Trophoblast cell (in vitro differentiated cells and primary cell): ENCODE data around the gene RHEB.
A peak's percentile ranks its signal among the peaks of the same experiment; 100 is the strongest.
"Not testable (repeated sequence)": the region's sequence is repeated elsewhere in the genome, so short reads cannot be mapped to it uniquely, and the experiment has no call there.

ENCODE experiments used
- DNase-seq, 2 donors: peaks; one replicate each; pipeline ENCODE4 v3.0.0-alpha.2; 2016
- H2AFZ ChIP-seq: 2 replicates; pipeline ENCODE4 v1.6.1; 2013; ENCODE audit warnings: low read length, moderate library complexity, mild to moderate bottlenecking; ENCODE audit not compliant: insufficient read depth, poor library complexity
- H2AK5ac ChIP-seq: 2 replicates; pipeline ENCODE4 v1.6.1; 2013; ENCODE audit warnings: mild to moderate bottlenecking, low read length
- H2BK120ac ChIP-seq: 2 replicates; pipeline ENCODE4 v1.6.1; 2013; ENCODE audit warnings: low read length, mild to moderate bottlenecking, moderate library complexity; ENCODE audit not compliant: insufficient read depth, poor library complexity
- H2BK12ac ChIP-seq: 2 replicates; pipeline ENCODE4 v1.6.1; 2013; ENCODE audit warnings: mild to moderate bottlenecking, low read length, moderate library complexity
- H2BK5ac ChIP-seq: 2 replicates; pipeline ENCODE4 v1.6.1; 2013; ENCODE audit warnings: low read length, low read depth, moderate library complexity, mild to moderate bottlenecking; ENCODE audit not compliant: poor library complexity
- H3K14ac ChIP-seq: 2 replicates; pipeline ENCODE4 v1.6.1; 2013; ENCODE audit warnings: mild to moderate bottlenecking, low read length
- H3K18ac ChIP-seq: 2 replicates; pipeline ENCODE4 v1.6.1; 2013; ENCODE audit warnings: mild to moderate bottlenecking, low read length
- H3K23ac ChIP-seq: 2 replicates; pipeline ENCODE4 v1.6.1; 2013; ENCODE audit warnings: low read length
- H3K27ac ChIP-seq: 2 replicates; pipeline ENCODE4 v1.5.1; 2013; ENCODE audit warnings: low read depth, mild to moderate bottlenecking, inconsistent platforms, low read length, moderate library complexity
- H3K27me3 ChIP-seq: 2 replicates; pipeline ENCODE4 v1.6.1; 2013; ENCODE audit warnings: inconsistent platforms, mild to moderate bottlenecking, low read length, moderate library complexity; ENCODE audit not compliant: insufficient read depth
- H3K36me3 ChIP-seq, 2 experiments: 1 replicate in 1 of 2; 2 replicates in 1 of 2; pipeline ENCODE4 v1.6.1; 2013; ENCODE audit warnings: low read length in 2 of 2, mild to moderate bottlenecking in 2 of 2, moderate library complexity in 1 of 2; ENCODE audit not compliant: insufficient read depth in 2 of 2, control insufficient read depth in 1 of 2
- H3K4ac ChIP-seq: 2 replicates; pipeline ENCODE4 v1.6.1; 2013; ENCODE audit warnings: low read depth, mild to moderate bottlenecking, low read length, moderate library complexity
- H3K4me1 ChIP-seq, 2 experiments: 1 replicate in 1 of 2; 2 replicates in 1 of 2; pipeline ENCODE4 v1.6.1; 2013; ENCODE audit warnings: low read length in 2 of 2, mild to moderate bottlenecking in 2 of 2, moderate library complexity in 1 of 2; ENCODE audit not compliant: insufficient read depth in 2 of 2, control insufficient read depth in 1 of 2
- H3K4me2 ChIP-seq: 2 replicates; pipeline ENCODE4 v1.6.1; 2013; ENCODE audit warnings: inconsistent platforms, mild to moderate bottlenecking, low read length, moderate library complexity
- H3K4me3 ChIP-seq: 2 replicates; pipeline ENCODE4 v1.5.1; 2013; ENCODE audit warnings: mild to moderate bottlenecking, low read depth, low read length, inconsistent platforms
- H3K79me1 ChIP-seq: one replicate; pipeline ENCODE4 v1.6.1; 2013; ENCODE audit warnings: low read length
- H3K79me2 ChIP-seq: 2 replicates; pipeline ENCODE4 v1.6.1; 2013; ENCODE audit warnings: low read length, mild to moderate bottlenecking; ENCODE audit not compliant: control insufficient read depth, insufficient read depth, poor library complexity
- H3K9ac ChIP-seq: 2 replicates; pipeline ENCODE4 v1.6.1; 2013; ENCODE audit warnings: mild to moderate bottlenecking, low read length
- H3K9me3 ChIP-seq: 2 replicates; pipeline ENCODE4 v1.6.1; 2013; ENCODE audit warnings: low read depth, mild to moderate bottlenecking, control low read depth, inconsistent platforms, low read length; ENCODE audit not compliant: insufficient read depth
- H4K12ac ChIP-seq: 2 replicates; pipeline ENCODE4 v1.6.1; 2013; ENCODE audit warnings: low read depth, mild to moderate bottlenecking, low read length, moderate library complexity
- H4K8ac ChIP-seq: 2 replicates; pipeline ENCODE4 v1.6.1; 2013; ENCODE audit warnings: low read depth, mild to moderate bottlenecking, low read length, moderate library complexity
- H4K91ac ChIP-seq: one replicate; pipeline ENCODE4 v1.6.1; 2013; ENCODE audit warnings: low read depth, mild to moderate bottlenecking, low read length, moderate library complexity
- WGBS: extraction: QIAGEN DNeasy Blood & Tissue Kit; methylation state at CpG from one replicate; pipeline ENCODE4 v1.1.7; 2013; ENCODE audit warnings: missing lambda C conversion rate; ENCODE audit not compliant: insufficient read length, insufficient coverage; ENCODE audit errors: extremely low coverage; 5-methylcytosine and 5-hydroxymethylcytosine counted together

The RHEB gene

DNA sequence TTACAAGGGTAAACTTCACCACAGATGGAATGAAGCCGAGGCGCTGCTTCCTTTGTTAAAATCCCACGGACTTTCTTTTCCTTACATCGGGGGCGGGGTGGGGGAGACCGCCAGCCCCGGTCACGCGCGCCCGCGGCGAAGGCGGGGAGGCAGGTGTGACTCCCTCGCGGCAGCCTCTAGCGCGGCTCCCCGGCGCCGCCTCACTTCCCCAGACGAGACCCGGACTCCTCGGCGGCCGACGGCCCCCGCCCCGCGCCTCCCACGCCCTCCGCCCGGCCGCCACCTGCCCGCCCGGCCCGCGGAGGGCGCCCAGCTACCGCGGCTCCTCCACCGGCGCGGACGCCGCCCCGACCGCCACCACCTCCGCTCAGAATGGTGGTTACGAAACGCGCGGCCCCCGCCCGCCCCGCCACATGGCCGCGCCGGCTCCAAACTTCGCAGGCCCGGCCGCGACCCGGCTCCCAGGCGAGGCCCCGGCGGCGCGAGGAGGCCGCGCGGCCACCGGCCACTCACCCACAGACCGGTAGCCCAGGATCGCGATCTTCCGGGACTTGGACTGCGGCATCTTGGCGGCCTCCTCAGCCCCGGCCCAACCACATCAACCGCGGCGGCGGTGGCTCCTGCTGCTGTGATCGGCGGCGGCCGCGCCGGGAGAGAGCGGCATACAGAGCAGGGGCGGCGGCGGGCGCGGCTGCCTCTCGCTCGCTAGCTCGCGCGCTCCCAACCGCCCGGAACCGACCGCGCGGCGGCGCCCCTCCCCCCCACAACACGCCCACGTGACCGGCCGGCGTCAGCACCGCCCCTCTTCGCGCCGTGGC is 539 bp downstream of the RHEB start:
- H2BK12ac ChIP-seq, H3K23ac ChIP-seq, H3K9me3 ChIP-seq, H3K36me3 ChIP-seq, H3K27me3 ChIP-seq: not testable (repeated sequence)
- peak; percentile 21 to 51 for DNase-seq
- Histone ChIP-seq H3K4me2 (peak overlapping the region; percentile 87), H3K4me3 (peak overlapping the region; percentile 93), H4K8ac (peak overlapping the region; percentile 88), H3K14ac (peak overlapping the region; percentile 99), H4K12ac (peak overlapping the region; percentile 84), H3K4me1 (peaks cover 0 to 11% of the 10 kb centered on the region in 2 experiments), H3K79me1 (peaks cover 12% of the 10 kb centered on the region), H3K4ac (peak overlapping the region; percentile 76), H3K27ac (peak overlapping the region; percentile 95), H2AFZ (peak overlapping the region; percentile 11), H4K91ac (peak overlapping the region; percentile 98), H3K79me2 (peaks cover 26% of the 10 kb centered on the region), H3K9ac (peak overlapping the region; percentile 92), H2BK5ac (peak overlapping the region; percentile 91), H2AK5ac (peak overlapping the region; percentile 71), H3K18ac (peak overlapping the region; percentile 97), H2BK120ac (peak overlapping the region; percentile 96)
- no CpG with 5 or more reads among the region's 118 CpGs for WGBS

DNA sequence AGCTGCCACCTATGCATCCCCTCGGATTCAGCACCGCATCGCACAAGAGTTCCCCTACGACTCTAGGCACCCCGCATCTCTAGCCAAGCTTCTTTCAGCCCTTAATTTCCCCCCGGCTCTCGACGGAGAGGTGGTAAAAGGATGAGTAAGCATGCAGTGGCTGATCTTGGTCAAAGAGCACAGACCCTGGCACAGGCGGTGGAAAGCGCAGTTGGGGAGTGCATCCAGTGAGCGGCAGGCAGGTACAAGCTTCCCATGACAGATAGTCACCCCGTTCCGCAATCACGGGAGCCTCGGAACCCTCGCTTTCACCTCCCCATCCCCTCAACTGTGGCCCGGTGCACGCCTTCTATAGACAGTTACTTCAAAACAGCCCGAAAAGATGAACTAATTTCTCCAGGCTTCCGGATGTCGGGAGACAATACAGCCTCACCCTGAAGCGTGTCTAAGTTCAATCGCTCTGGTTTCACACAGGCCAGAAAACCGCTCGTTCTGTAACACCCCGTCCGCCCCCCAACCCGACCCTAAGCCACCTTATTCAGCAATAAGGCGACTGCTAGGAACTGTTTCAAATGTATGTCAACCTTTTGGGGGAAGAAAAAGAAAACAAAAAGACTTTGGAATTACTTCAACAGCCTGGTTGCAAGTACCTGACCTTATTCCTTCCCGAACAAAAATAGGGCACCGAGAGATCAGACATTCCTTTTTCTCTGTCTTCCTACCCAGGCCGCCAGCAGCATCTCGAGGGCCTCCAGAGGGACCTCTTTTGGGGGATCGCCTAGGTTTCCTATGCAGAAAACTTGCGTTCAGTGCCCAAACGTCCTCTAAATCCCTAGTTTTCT is 1.4 kb downstream of the RHEB start:
- peak overlapping the region; percentile 12 for H2AFZ ChIP-seq
- peak overlapping the region; percentile 95 for H3K27ac ChIP-seq
- H2BK12ac ChIP-seq = no peak overlapping the region
- H3K79me1 ChIP-seq = peaks cover 12% of the 10 kb centered on the region
- H2BK5ac ChIP-seq = peak overlapping the region; percentile 91
- peak overlapping the region; percentile 93 for H3K4me3 ChIP-seq
- H2BK120ac ChIP-seq = peak overlapping the region; percentile 64
- H3K23ac ChIP-seq = no peak overlapping the region
- DNase-seq = peak; percentile 33 to 48
- H3K14ac ChIP-seq = peak overlapping the region; percentile 99
- no CpG with 5 or more reads among the region's 36 CpGs for WGBS
- H4K8ac ChIP-seq = no peak overlapping the region
- H3K36me3 ChIP-seq = no peaks in the 10 kb centered on the region
- no peak overlapping the region for H3K18ac ChIP-seq
- no peak overlapping the region for H4K12ac ChIP-seq
- H3K4me1 ChIP-seq = peaks cover 0 to 11% of the 10 kb centered on the region in 2 experiments
- peaks cover 26% of the 10 kb centered on the region for H3K79me2 ChIP-seq
- H3K4ac ChIP-seq = peak overlapping the region; percentile 76
- H3K4me2 ChIP-seq = peak overlapping the region; percentile 87
- H3K9ac ChIP-seq = peak overlapping the region; percentile 92
- no peak overlapping the region for H2AK5ac ChIP-seq
- H3K9me3 ChIP-seq = peaks cover 2% of the 10 kb centered on the region
- no peaks in the 10 kb centered on the region for H3K27me3 ChIP-seq
- peak overlapping the region; percentile 98 for H4K91ac ChIP-seq

DNA sequence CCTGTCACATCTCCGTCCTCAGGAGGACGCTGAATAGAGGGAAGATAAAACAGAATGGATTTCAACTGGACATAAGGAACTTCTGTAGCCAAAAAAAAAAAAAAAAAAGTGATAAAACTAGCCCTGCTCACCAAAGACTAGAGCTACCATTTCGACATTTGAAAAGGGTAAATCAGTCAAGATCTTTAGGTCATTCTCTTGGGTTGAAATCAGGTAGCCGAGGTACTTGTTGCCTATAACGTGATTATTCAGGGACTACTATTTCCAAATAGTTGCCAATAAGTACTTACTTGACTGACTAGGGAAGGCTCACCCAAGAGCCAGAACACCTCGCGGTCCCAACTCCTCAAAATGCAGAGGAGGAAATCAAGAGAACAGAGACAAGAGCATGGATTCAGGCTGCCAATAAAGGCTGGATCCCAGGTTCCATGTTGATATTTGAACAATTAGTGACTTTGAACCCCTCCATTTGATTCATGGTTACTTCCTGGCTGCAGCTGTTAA is 2.0 kb downstream of the RHEB start:
- H2BK120ac ChIP-seq = no peak overlapping the region
- no peak overlapping the region for H4K8ac ChIP-seq
- no peak overlapping the region for H3K18ac ChIP-seq
- H2BK5ac ChIP-seq = no peak overlapping the region
- H2BK12ac ChIP-seq = no peak overlapping the region
- no peak overlapping the region for H2AK5ac ChIP-seq
- DNase-seq = no peak
- no peak overlapping the region for H4K12ac ChIP-seq
- H3K27me3 ChIP-seq = no peaks in the 10 kb centered on the region
- H3K9me3 ChIP-seq = peaks cover 2% of the 10 kb centered on the region
- H3K36me3 ChIP-seq = no peaks in the 10 kb centered on the region
- no peak overlapping the region for H4K91ac ChIP-seq
- peak overlapping the region; percentile 45 for H3K9ac ChIP-seq
- peaks cover 0 to 11% of the 10 kb centered on the region in 2 experiments for H3K4me1 ChIP-seq
- no peak overlapping the region for H3K14ac ChIP-seq
- H3K27ac ChIP-seq = no peak overlapping the region
- H3K23ac ChIP-seq = no peak overlapping the region
- peak overlapping the region; percentile 87 for H3K4me2 ChIP-seq
- peak overlapping the region; percentile 76 for H3K4ac ChIP-seq
- WGBS = no CpG with 5 or more reads among the region's 7 CpGs
- peaks cover 12% of the 10 kb centered on the region for H3K79me1 ChIP-seq
- peak overlapping the region; percentile 93 for H3K4me3 ChIP-seq
- no peak overlapping the region for H2AFZ ChIP-seq
- peaks cover 26% of the 10 kb centered on the region for H3K79me2 ChIP-seq

DNA sequence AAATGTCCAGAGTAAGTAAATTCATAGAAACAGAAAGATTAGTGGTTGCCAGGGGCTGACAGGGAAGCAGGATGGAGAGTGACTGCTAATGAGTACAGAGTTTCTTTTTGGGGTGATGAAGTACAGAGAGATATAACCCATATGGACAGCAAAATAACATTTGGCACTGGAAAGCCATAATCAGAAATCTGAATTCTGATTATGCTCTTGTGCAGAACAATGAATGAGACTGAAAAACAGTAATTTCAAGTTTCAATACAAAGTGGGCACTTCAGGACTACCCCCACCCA is 4.5 kb downstream of the RHEB start:
- no peak overlapping the region for H3K9ac ChIP-seq
- peaks cover 0 to 9% of the 10 kb centered on the region in 2 experiments for H3K4me1 ChIP-seq
- no peak overlapping the region for H3K14ac ChIP-seq
- H3K36me3 ChIP-seq = no peaks in the 10 kb centered on the region
- no peak overlapping the region for H4K91ac ChIP-seq
- no peak overlapping the region for H4K8ac ChIP-seq
- H3K4ac ChIP-seq = peak overlapping the region; percentile 66
- no peak overlapping the region for H3K18ac ChIP-seq
- no peak overlapping the region for H2BK120ac ChIP-seq
- no peak overlapping the region for H3K4me2 ChIP-seq
- peaks cover 10% of the 10 kb centered on the region for H3K79me1 ChIP-seq
- no peak for DNase-seq
- H2AK5ac ChIP-seq = no peak overlapping the region
- H3K27me3 ChIP-seq = no peaks in the 10 kb centered on the region
- H3K27ac ChIP-seq = no peak overlapping the region
- H3K23ac ChIP-seq = no peak overlapping the region
- no peak overlapping the region for H3K4me3 ChIP-seq
- peaks cover 36% of the 10 kb centered on the region for H3K79me2 ChIP-seq
- H2BK5ac ChIP-seq = no peak overlapping the region
- H4K12ac ChIP-seq = no peak overlapping the region
- no peaks in the 10 kb centered on the region for H3K9me3 ChIP-seq
- no peak overlapping the region for H2AFZ ChIP-seq
- H2BK12ac ChIP-seq = no peak overlapping the region
